Measurements from ENCODE around the gene THBS4. TPM values are rescaled to one million over a fixed set of nuclear protein-coding genes. Genes with fewer than 3 reads are reported as not detected.

The THBS4 gene
- total RNA-seq, 1 donor from 2014 or later: 6.1 TPM

- Mint-ChIP-seq H3K9me3 (ENCODE audit: low read depth) (no peaks in the 10 kb centered on the region), H3K4me3 (ENCODE audit: low read depth) (peak overlapping the region; percentile 59), H3K36me3 (ENCODE audit: insufficient read depth) (no peaks in the 10 kb centered on the region), H3K4me1 (ENCODE audit: low read depth) (peaks cover 2% of the 10 kb centered on the region), H3K27ac (no peak overlapping the region), H3K27me3 (peaks cover 63% of the 10 kb centered on the region)
- no peak for DNase-seq (ENCODE audit: low spot score, unreplicated experiment)
- TF ChIP-seq CTCF (IDR thresholded peaks at IDR 0.05; ENCODE audit: unreplicated experiment): no peak
These were observed 691 bp downstream of the THBS4 start for GRCh38 chr5:80035839-80036238.

- no peaks in the 10 kb centered on the region for H3K9me3 Mint-ChIP-seq (ENCODE audit: low read depth)
- peaks cover 2% of the 10 kb centered on the region for H3K4me1 Mint-ChIP-seq (ENCODE audit: low read depth)
- peaks cover 62% of the 10 kb centered on the region for H3K27me3 Mint-ChIP-seq
- H3K4me3 Mint-ChIP-seq (ENCODE audit: low read depth): no peak overlapping the region
- DNase-seq (ENCODE audit: low spot score, unreplicated experiment): no peak
- H3K36me3 Mint-ChIP-seq (ENCODE audit: insufficient read depth): no peaks in the 10 kb centered on the region
- TF ChIP-seq CTCF (IDR thresholded peaks at IDR 0.05; ENCODE audit: unreplicated experiment): no peak
- H3K27ac Mint-ChIP-seq: no peak overlapping the region
These were observed 1.5 kb downstream of the THBS4 start for GRCh38 chr5:80036615-80037014.

GRCh38 chr5:80037366-80037765, 2.2 kb downstream of the THBS4 start:
- peaks cover 2% of the 10 kb centered on the region for H3K4me1 Mint-ChIP-seq (ENCODE audit: low read depth)
- H3K9me3 Mint-ChIP-seq (ENCODE audit: low read depth): no peaks in the 10 kb centered on the region
- peaks cover 58% of the 10 kb centered on the region for H3K27me3 Mint-ChIP-seq
- H3K27ac Mint-ChIP-seq: no peak overlapping the region
- H3K4me3 Mint-ChIP-seq (ENCODE audit: low read depth): no peak overlapping the region
- no peak for DNase-seq (ENCODE audit: low spot score, unreplicated experiment)
- H3K36me3 Mint-ChIP-seq (ENCODE audit: insufficient read depth): no peaks in the 10 kb centered on the region
- no peak for TF ChIP-seq CTCF (IDR thresholded peaks at IDR 0.05; ENCODE audit: unreplicated experiment)

GRCh38 chr5:80039650-80040049, 4.5 kb downstream of the THBS4 start:
- no peak overlapping the region for H3K4me3 Mint-ChIP-seq (ENCODE audit: low read depth)
- H3K4me1 Mint-ChIP-seq (ENCODE audit: low read depth): peaks cover 2% of the 10 kb centered on the region
- H3K36me3 Mint-ChIP-seq (ENCODE audit: insufficient read depth): no peaks in the 10 kb centered on the region
- H3K27ac Mint-ChIP-seq: no peak overlapping the region
- DNase-seq (ENCODE audit: low spot score, unreplicated experiment): no peak
- H3K27me3 Mint-ChIP-seq: peaks cover 41% of the 10 kb centered on the region
- no peak for TF ChIP-seq CTCF (IDR thresholded peaks at IDR 0.05; ENCODE audit: unreplicated experiment)
- H3K9me3 Mint-ChIP-seq (ENCODE audit: low read depth): no peaks in the 10 kb centered on the region

- Mint-ChIP-seq H3K36me3 (ENCODE audit: insufficient read depth) (no peaks in the 10 kb centered on the region), H3K27ac (no peak overlapping the region), H3K4me1 (ENCODE audit: low read depth) (no peaks in the 10 kb centered on the region)
These were observed 6.4 kb downstream of the THBS4 start for GRCh38 chr5:80041527-80041926.

More at GRCh38 chr5:80041527-80041926, 6.4 kb downstream of the THBS4 start:
- TF ChIP-seq CTCF (IDR thresholded peaks at IDR 0.05; ENCODE audit: unreplicated experiment): no peak
- H3K27me3 Mint-ChIP-seq: peaks cover 27% of the 10 kb centered on the region
- H3K9me3 Mint-ChIP-seq (ENCODE audit: low read depth): no peaks in the 10 kb centered on the region
- no peak overlapping the region for H3K4me3 Mint-ChIP-seq (ENCODE audit: low read depth)
- no peak for DNase-seq (ENCODE audit: low spot score, unreplicated experiment)

Measured in progenitor cell of endocrine pancreas (in vitro differentiated cells).